Right ventricle myocardium superior (tissue), 1 donor: Measurements from ENCODE around the gene KAT7. TPM values are rescaled to one million over a fixed set of nuclear protein-coding genes. Genes with fewer than 3 reads are reported as not detected.
"Not testable (repeated sequence)": the region's sequence is repeated elsewhere in the genome, so short reads cannot be mapped to it uniquely, and the experiment has no call there.

ENCODE experiments used
- ATAC-seq: fragments of 200-7000 bp; cut with Tn5 transposase; one replicate; pipeline ENCODE4 v1.9.1; 2020; ENCODE audit warnings: mild to moderate bottlenecking; ENCODE audit not compliant: poor library complexity
- DNase-seq: peaks from one replicate; pipeline ENCODE4 v3.0.0-alpha.2; 2020
- intact Hi-C: fragments of 100-400 bp; cut with DNase I; formaldehyde crosslinking; loops from one replicate; pipeline ENCODE4 v1.11.2; 2022
- total RNA-seq: library from RNA; stranded (reverse); fragmentation: NEBNext Ultra II Directional; extraction: Animal tissue kit (Norgen Biotek cat#: 25700); gene quantifications from one replicate; pipeline ENCODE4 v1.2.1, GENCODE V29; 2021
- donor health status: DM: no; HTN: yes; CAD: no; lungs with severe emphysema.

The KAT7 gene
- total RNA-seq, 1 donor from 2014 or later = 42.5 TPM

DNA sequence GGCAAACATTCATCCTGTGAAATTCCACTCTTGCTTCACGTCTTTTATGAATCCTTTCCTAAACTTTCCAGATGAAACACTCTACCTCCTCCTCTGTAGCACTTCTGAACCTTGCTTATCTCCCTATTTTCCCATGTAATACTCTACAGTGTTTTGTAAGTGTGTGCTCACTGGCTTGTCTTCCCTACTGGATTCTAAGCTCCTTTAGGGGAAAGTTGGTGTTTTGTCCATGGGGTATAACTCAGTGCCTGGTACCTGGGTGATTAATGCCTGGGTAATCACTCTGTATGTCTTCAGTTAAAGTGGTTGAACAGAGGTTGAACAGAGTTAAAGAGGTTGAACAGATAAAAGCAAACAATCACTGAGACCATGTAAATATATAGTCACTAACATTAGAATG, 3.8 kb upstream of the KAT7 start:
- no peak for ATAC-seq
- no peak for DNase-seq
- intact Hi-C loops = no loop called here

DNA sequence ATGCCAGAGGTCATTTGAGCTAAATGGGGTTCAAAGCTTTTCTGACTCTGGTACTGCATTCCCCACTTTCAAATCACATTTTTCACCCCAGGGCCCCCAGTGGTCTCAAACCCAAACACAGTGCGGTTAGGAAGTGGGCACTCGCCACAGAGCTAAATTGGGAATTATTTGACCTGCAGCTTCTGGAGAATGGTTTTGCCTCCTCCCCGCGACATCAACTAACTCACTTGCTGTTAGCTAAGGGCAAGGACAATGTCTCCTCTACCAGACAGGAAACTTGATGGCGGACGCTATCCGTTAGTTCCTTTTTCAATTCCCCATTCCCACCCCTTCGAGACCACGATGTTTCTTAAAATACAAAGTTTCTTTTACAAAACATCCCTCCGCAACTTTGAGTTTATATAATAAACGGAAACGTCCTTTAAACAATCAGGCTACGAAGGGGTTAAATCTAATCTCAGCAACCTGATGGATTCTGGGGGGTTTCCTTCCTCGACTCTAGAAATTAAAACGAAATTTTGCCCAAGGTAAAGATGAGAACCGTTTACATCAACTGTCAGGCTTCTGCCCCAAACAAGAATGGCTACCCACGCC, 500 bp upstream of the KAT7 start:
- DNase-seq (no peak), ATAC-seq (no peak)
- intact Hi-C loops = no loop called here

DNA sequence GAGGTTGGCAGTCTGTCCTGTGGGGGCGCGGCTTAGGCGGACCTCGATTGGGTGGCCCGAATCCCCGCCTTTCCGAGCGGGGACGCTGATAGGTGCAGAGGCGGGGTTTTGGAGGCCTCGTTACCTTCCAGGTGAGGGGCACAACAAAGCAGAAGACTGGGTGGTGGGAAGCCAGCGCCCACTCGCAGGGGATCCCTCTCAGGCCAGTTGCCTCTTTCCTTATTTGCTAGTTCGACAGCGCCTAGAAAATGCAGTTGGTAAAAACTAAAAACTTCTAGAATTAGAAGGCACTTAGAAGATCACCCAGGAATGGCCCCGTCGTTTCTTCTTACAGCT, 730 bp downstream of the KAT7 start:
- intact Hi-C loops = no loop called here
- no peak for DNase-seq

DNA sequence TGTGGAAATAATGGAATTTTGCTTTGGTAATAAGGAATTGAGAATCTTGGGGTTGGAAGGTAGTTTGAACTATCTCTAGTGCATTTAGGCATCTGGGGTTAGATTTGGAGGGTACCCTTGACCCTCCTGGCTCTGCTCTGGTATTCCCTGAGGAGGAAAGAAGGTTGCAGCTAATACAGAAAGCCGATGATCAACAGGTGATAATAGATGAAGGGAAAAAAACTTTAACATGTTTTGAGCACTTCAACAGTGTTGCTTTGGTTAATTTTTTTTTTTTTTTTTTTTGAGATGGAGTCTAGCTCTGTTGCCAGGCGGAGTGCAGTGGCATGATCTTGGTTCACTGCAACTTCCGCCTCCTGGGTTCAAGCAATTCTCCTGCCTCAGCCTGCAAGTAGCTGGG, 4.8 kb downstream of the KAT7 start:
- DNase-seq (no peak), ATAC-seq (no peak)
- intact Hi-C loops = loop anchor here (10.0 kb wide), 1 partner anchor 51 kb away; the partner anchor contains the start of gene TAC4

More for the DNA sequence above, 730 bp downstream of the KAT7 start:
- no peak for ATAC-seq

DNA sequence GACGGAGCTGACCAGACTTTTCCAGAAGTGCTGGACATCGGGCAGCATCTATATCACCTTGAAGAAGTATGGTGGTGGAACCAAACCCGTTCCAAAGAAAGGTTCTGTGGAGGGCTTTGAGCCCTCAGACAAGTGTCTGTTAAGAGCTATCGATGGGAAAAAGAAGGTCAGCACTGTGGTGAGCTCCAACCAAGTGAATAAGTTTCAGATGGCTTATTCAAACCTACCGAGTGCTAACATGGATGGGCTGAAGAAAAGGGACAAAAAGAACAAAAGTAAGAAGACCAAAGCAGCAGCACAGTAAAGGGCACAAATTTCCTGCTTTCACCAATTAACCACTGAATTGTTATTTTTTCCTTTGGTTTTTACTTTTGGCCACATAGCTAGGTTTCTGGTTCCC, 6.9 kb downstream of the KAT7 start:
- DNase-seq (no peak), ATAC-seq (no peak)
- intact Hi-C loops = loop anchor here (10.0 kb wide), 1 partner anchor 49 kb away; the partner anchor contains the start of gene TAC4

DNA sequence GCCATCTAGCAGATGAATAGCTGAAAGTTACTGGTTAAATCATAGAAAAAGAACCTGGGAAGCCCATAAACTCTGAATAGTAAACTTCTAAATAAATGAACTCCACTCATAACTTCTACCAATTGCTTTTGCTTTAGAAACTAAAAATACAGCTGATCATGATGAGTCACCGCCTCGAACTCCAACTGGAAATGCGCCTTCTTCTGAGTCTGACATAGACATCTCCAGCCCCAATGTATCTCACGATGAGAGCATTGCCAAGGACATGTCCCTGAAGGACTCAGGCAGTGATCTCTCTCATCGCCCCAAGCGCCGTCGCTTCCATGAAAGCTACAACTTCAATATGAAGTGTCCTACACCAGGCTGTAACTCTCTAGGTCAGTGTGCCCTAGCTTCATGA, 9.7 kb downstream of the KAT7 start:
- DNase-seq (no peak), ATAC-seq (peak; percentile 36)
- intact Hi-C loops = loop anchor here (10.0 kb wide), 1 partner anchor 47 kb away; the partner anchor contains the start of gene TAC4

DNA sequence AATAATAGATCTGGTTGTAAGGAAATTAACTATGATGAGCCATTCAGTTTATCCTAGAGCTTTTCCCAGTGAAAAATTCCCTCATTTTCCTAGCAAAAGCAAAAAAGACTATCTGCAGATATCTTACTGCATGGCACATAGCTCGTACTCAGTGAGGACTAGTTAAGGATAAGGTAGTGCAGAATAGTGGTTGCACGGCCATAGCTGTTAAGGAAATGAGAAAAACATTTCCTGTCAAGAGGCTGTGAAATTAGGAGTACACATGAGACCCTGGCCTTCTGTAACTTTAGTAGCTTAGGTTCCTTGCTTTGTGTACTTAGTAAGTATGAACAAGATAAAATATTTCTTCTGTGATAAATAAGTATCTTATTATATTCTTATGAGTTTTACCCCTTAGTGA, 10.3 kb downstream of the KAT7 start:
- no peak for ATAC-seq
- intact Hi-C loops = loop anchor here (10.0 kb wide), 1 partner anchor 46 kb away; the partner anchor contains the start of gene TAC4
- no peak for DNase-seq

DNA sequence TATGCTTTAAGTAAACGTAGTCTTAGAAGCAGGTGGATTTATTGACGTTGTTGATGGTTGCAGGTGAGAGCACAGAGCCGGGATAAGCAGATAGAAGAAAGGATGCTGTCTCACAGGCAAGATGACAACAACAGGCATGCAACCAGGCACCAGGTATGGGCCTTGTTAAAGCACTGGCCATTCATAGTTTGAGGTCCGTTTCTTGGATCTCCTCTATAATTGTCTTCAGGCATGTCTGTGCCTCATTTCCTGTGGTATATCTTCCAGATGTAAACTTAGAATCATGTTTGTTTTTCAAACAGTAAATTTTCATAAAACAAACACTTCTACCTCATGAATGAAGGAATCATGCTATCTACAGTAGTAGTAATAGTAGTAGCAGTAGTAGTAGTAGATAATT, 20.6 kb downstream of the KAT7 start:
- intact Hi-C loops = no loop called here
- DNase-seq (no peak), ATAC-seq (no peak)

DNA sequence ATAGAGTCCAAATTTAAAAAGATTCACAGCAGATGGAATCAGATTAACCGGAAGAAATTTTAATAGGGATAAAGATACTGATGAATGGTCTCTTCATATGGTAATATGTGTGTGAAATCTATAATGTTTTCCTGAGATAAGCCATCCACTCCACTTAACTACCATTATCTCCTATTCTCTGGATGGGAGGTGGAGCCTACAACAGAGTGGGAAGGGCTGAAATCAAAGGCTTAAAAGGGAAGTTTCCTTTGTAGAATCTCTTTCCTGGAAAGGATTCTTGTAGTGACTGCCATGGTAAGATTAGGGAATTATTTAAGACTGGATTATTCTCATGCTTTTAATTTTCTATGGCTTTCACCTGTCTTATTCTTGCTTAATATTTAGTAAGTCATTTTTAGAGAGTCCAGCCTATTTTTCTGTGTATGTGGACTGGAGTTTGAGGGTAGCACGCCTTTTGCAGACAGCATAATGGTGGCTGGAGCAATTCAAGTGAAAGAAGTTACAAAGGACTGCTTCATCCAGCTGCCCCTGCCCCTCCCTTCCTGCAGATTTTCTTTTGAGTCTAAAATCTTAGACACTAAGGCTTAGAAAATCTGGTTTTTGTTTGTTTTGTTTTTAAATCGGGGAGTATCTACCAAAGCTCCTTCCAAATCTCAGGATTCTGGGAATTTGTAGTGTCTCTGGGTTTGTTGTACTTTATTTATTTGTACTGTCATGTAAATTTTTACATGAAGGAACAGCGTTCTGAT, 26.5 kb downstream of the KAT7 start:
- ATAC-seq = no peak
- no peak for DNase-seq
- intact Hi-C loops = no loop called here

DNA sequence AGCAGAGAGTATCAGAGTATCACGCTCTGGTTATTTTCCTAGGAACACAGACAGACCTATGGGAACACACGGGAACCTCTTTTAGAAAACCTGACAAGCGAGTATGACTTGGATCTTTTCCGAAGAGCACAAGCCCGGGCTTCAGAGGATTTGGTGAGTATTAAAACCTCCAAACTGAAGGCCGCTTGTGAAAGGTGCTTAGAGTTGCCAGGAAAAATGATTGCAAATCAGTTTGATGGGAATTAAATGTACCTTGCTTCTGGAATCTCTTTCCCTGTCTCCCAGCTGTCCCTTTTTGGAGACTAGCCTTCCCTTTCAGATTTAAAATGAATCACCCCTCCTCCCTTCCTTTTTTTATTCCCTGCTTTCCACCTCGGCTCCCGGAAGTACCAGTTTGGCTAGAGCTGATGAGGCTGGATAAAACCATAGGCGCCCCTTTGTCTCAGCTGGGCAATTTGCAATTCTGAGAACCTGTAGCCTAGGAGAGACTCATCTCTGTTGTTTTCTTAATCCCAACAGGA, 27.3 kb downstream of the KAT7 start:
- intact Hi-C loops = no loop called here
- DNase-seq (no peak), ATAC-seq (peak; percentile 18)

DNA sequence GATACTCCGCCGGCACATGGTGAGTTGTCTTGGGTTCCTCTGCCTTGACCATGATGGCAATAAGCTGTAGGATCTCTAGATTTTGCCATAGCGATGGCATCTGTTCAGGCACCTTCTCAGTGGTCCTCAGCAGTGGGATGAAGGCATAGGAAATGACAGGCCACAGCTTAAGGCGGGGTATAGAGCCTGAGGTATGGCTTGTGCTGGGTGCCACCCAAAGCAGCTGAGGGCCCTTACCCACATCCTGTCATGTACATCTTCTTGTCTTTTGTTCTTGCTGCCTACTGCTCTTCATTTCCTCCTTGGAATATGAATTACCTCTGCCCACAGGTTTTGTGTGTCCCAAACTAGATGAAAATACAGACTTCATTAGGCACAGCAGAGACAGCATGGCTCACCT, 29.5 kb downstream of the KAT7 start:
- DNase-seq (no peak), ATAC-seq (no peak)
- intact Hi-C loops = no loop called here

DNA sequence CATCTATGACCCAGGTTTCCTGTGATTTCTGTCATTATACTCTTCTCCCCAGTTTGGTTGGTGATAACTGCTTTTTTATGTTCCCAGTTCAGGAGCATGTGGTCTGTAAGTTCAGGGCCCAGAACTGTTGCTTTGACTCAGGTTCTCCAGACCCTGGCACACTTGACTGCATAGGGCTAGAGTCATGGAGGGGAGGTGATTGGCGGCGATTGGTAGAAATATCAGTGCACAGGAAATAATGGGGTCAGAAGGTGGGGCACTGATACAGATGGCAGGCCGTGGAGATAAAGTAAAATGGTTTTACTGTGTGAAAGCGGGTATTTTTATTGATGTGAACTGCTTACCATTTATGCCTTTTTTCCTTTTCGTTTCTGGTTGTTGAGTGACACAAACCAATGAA, 30.7 kb downstream of the KAT7 start:
- intact Hi-C loops = no loop called here
- DNase-seq = no peak
- ATAC-seq = no peak

DNA sequence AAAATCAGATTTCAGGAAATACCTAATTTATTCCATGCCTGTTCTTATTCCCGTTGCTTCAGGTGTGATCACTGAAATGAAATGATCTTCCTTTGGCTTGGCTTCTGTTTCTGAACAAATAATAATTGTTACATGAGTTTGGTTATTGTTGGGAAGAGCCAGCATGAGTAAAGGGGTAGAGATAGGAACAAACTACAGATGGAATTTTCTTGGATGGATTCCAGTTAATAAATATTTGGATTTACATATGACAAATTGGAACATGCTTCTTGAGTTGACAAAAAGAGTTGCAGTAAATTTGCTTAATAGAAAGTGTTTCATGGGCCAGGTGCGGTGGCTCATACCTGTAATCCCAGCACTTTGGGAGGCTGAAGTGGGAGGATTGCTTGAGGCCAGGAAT, 31.2 kb downstream of the KAT7 start:
- ATAC-seq (no peak), DNase-seq (no peak)
- intact Hi-C loops = no loop called here

DNA sequence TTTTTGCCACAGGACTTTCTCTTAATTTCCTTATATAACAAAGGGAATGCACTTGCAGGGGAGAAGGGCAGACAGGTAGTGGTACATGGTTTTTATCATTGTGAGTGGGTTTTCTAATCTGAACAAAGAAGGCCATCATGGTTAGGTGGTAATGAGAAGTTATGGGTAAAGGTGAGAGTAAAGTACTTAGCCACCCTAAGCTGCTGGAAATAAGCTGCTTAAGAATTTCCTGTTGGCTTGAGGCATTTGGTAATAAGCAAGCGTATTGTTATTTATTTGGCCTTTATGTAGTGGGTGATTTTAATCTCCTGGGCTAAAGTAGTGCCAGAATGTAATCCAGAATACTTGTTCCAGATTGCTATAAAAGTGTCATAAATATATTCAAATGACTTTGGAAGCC, 32.3 kb downstream of the KAT7 start:
- DNase-seq (no peak), ATAC-seq (no peak)
- intact Hi-C loops = no loop called here

DNA sequence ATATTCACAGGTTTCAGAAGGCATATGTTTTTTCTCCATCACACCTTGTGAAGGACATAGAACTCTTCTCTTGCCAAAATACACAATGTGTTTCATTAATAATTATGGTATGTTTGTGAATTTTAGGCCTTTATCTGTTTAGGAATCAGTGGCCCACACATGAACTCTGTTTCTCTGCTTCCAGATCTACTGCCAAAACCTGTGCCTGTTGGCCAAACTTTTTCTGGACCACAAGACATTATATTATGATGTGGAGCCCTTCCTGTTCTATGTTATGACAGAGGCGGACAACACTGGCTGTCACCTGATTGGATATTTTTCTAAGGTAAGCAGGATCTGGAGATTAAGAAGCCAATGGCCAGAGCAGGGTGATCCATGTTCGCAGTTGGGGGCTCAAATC, 33.0 kb downstream of the KAT7 start:
- ATAC-seq (no peak), DNase-seq (no peak)

DNA sequence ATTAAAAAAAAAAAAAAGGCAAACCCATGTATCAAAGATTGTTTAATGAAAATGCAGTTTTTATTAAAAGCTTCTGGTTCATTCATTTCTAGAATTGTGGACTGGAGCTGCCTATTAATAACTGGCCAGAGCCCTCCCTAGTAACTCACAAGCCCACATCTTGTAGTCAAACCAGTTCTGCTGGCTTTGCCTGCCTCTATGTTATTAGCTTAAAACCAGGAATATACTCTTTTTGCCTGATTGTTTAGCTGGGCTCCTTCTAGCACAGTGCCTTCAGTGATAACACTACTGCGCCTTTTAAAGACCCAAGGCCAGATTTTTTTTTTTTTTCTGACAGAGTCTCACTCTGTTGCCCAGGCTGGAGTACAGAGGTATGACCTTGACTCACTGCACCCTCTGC, 33.4 kb downstream of the KAT7 start:
- ATAC-seq = no peak
- DNase-seq = no peak
- intact Hi-C loops = no loop called here

More for the DNA sequence above, 33.0 kb downstream of the KAT7 start:
- intact Hi-C loops = no loop called here

DNA sequence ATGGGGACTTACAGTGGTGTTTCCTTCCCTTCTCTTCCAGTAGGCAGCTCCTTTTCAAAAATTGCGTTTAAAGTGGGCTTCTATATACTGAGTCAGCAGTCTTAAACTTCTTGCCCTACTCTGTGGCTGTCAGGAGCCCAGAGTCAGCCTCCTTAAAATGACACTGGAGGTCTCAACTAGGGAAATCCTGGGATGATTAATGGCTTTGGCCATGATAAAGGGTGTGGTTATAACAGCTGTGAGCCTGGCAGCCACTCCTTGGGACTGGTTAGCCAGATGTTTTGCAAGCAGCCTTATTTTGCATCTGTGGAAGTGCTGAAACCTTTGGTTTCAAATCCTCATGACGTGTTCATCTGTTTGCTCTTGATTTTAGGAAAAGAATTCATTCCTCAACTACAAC, 34.3 kb downstream of the KAT7 start:
- intact Hi-C loops = no loop called here
- DNase-seq = peak; percentile 74
- ATAC-seq = peak; percentile 82

DNA sequence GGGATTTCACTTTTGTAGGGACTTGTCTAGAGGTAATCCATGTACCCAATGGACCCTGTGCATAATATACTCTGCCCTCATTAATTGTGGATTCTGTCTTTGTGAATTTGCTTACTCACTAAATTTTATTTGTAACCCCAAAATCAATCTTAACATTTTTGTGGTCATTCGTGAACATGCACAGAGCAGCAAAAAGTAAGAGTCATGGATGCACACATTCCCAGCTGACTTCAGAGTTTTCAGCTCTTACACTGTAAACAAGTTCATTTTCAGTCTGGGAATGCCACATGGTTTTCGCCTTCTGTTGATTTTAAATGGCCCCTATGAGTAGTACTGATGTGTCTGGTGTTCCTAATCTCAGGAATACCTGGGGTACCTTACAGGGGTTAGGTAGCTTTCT, 35.1 kb downstream of the KAT7 start:
- ATAC-seq = no peak
- intact Hi-C loops = no loop called here
- DNase-seq = no peak

DNA sequence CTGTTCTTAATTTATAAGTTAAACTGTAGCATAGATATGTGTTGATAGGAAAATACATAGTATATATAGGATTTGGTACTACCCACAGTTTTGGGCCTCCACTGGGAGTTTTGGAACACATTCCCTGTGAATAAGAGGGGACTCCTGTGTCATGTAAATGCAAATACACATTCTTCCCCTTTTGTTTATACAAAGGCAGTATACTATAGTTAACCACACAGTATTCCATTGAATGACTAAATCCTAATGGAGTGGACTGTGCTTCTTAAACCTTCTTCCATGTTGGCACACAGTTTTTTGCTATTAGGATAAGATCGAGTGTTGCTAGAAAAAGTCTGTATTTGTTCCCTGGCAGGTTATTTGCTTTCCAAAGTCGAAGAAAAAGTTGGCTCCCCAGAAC, 37.2 kb downstream of the KAT7 start:
- intact Hi-C loops = no loop called here
- no peak for DNase-seq
- no peak for ATAC-seq

DNA sequence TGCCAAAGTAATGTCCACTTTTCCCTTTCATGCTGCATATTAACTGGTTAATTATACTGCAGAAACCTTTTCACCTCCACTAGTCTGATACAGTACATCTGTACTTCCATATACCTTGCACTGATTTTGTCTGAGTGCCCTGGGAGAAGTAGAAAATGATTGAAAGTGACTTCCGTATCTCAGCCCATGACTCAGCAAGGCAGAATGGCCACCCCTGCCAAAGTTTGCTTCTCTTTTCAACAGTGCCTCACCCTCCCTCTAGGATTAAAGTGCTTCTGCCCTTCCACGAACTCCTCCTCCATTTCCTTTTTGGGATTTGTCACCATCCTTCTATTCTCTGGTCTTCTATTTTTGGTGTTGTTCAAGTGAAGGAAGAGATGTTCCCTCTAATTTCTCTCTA, 39.8 kb downstream of the KAT7 start:
- ATAC-seq (peak; percentile 85), DNase-seq (peak; percentile 66)
- intact Hi-C loops = not testable (repeated sequence)
